Loucy (cell line): Measurements from ENCODE around the gene NPHP4.

Experiments
- H2AFZ ChIP-seq: fragments of 200-600 bp; sonication (generic); 2 replicates; pipeline ENCODE4 v1.6.0; 2016; ENCODE audit warnings: antibody characterized with exemption, mild to moderate bottlenecking, low read length, moderate library complexity
- H3F3A ChIP-seq: fragments of 200-600 bp; 2 replicates; pipeline ENCODE4 v1.6.0; 2016; ENCODE audit warnings: antibody characterized with exemption, low read depth, mild to moderate bottlenecking
- H3K27me3 ChIP-seq: fragments of 200-600 bp; sonication (generic); 2 replicates; pipeline ENCODE4 v1.6.1; 2014; ENCODE audit warnings: low read length, mild to moderate bottlenecking; ENCODE audit not compliant: insufficient read depth, poor library complexity, severe bottlenecking
- H3K36me3 ChIP-seq: fragments of 200-600 bp; sonication (generic); 2 replicates; pipeline ENCODE4 v1.6.1; 2016; ENCODE audit warnings: low read length; ENCODE audit not compliant: insufficient read depth
- H3K4me1 ChIP-seq: fragments of 200-600 bp; sonication (generic); 2 replicates; pipeline ENCODE4 v1.5.1; 2014; ENCODE audit warnings: low read length, mild to moderate bottlenecking; ENCODE audit not compliant: insufficient read depth, poor library complexity, severe bottlenecking
- H3K4me2 ChIP-seq: fragments of 200-600 bp; sonication (generic); 2 replicates; pipeline ENCODE4 v1.6.0; 2014; ENCODE audit warnings: antibody characterized with exemption, low read length, low read depth, mild to moderate bottlenecking; ENCODE audit not compliant: poor library complexity, severe bottlenecking
- H3K4me3 ChIP-seq: fragments of 200-600 bp; sonication (generic); 2 replicates; pipeline ENCODE4 v1.5.1; 2014; ENCODE audit warnings: low read length, mild to moderate bottlenecking, mixed read lengths; ENCODE audit not compliant: poor library complexity, severe bottlenecking
- H3K79me2 ChIP-seq: fragments of 200-600 bp; sonication (generic); 2 replicates; pipeline ENCODE4 v1.6.1; 2014; ENCODE audit warnings: low read length; ENCODE audit not compliant: insufficient read depth
- H3K9ac ChIP-seq: fragments of 200-600 bp; sonication (generic); 2 replicates; pipeline ENCODE4 v1.6.0; 2014; ENCODE audit warnings: mild to moderate bottlenecking, low read depth, low read length, moderate library complexity; ENCODE audit not compliant: poor library complexity, severe bottlenecking
- H3K9me2 ChIP-seq: fragments of 200-600 bp; sonication (generic); replicated peaks from 2 replicates; pipeline ENCODE4 v1.6.1; 2016; ENCODE audit warnings: low read depth, low read length, mixed read lengths
- H3K9me3 ChIP-seq: fragments of 200-600 bp; sonication (generic); 2 replicates; pipeline ENCODE4 v1.6.1; 2014; ENCODE audit warnings: mild to moderate bottlenecking, antibody characterized with exemption, low read length, low read depth; ENCODE audit not compliant: insufficient read depth
- H4K20me1 ChIP-seq: fragments of 200-600 bp; sonication (generic); 2 replicates; pipeline ENCODE4 v1.6.0; 2014; ENCODE audit warnings: antibody characterized with exemption, low read length, mild to moderate bottlenecking; ENCODE audit not compliant: insufficient read depth, poor library complexity, severe bottlenecking
- EZH2phosphoT487 ChIP-seq: fragments of 200-600 bp; IDR thresholded peaks from 2 replicates; pipeline ENCODE4 v1.6.1; 2018; ENCODE audit warnings: antibody characterized with exemption, mild to moderate bottlenecking, moderate library complexity, borderline replicate concordance
- TF ChIP-seq, protein P1 (sequence below): fragments of 200-600 bp; sonication (generic); conservative IDR thresholded peaks from 2 replicates; pipeline ENCODE4 v1.5.1; 2014; ENCODE audit warnings: mild to moderate bottlenecking, antibody characterized with exemption, low read length

Gene NPHP4

GRCh38 chr1:5875345-5875910 is 116.8 kb downstream of the NPHP4 start:
- no peaks in the 10 kb centered on the region for H3F3A ChIP-seq
- no peaks in the 10 kb centered on the region for H3K4me1 ChIP-seq
- no peak overlapping the region for H3K4me3 ChIP-seq
- no peaks in the 10 kb centered on the region for H3K9me3 ChIP-seq
- no peaks in the 10 kb centered on the region for H3K27me3 ChIP-seq
- H3K4me2 ChIP-seq: no peak overlapping the region
- H2AFZ ChIP-seq: no peak overlapping the region
- peaks cover 29% of the 10 kb centered on the region; the same call in 1 of the 2 replicates for H3K36me3 ChIP-seq
- H3K9ac ChIP-seq: no peak overlapping the region
- no peaks in the 10 kb centered on the region for H4K20me1 ChIP-seq
- no peaks in the 10 kb centered on the region for H3K9me2 ChIP-seq
- TF ChIP-seq, protein P1, sequence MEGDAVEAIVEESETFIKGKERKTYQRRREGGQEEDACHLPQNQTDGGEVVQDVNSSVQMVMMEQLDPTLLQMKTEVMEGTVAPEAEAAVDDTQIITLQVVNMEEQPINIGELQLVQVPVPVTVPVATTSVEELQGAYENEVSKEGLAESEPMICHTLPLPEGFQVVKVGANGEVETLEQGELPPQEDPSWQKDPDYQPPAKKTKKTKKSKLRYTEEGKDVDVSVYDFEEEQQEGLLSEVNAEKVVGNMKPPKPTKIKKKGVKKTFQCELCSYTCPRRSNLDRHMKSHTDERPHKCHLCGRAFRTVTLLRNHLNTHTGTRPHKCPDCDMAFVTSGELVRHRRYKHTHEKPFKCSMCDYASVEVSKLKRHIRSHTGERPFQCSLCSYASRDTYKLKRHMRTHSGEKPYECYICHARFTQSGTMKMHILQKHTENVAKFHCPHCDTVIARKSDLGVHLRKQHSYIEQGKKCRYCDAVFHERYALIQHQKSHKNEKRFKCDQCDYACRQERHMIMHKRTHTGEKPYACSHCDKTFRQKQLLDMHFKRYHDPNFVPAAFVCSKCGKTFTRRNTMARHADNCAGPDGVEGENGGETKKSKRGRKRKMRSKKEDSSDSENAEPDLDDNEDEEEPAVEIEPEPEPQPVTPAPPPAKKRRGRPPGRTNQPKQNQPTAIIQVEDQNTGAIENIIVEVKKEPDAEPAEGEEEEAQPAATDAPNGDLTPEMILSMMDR: no peak
- no peak for TF ChIP-seq EZH2phosphoT487
- no peaks in the 10 kb centered on the region for H3K79me2 ChIP-seq

DNA sequence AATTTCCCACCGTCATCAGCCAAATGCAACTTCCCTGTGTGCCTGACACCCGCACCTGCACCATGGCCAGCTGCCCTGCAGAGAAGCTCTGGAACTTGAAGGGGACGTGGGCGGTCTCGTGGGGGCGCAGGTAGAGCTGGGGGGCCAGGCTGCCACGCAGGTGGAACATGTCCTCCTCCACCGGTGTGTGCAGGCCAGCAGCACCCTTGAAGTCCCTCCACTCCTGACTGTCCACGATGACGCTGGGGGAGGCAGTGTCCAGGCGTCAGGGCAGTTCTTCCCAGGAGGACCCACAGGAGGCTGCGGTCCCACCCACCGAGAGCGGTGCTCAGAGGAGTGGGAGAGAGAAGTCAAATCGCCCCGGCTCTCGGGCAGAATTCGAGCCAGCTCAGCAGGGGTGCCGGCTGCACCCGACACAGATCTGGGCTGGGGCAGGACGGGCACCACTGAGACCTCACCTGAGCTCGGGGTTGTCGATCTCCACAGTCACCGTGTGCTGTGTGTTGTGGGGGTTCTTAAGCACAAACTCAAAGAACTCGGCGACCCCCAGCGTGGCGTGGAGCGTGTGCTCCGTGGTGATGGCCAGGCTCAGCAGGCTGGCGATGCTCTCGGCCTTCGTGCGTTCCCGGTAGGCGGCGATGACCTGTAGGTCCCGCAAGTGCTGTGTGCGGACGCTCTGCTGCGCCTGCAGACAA is 117.7 kb downstream of the NPHP4 start:
- Histone ChIP-seq H3K79me2 (no peaks in the 10 kb centered on the region), H3K9me3 (no peaks in the 10 kb centered on the region), H4K20me1 (no peaks in the 10 kb centered on the region), H2AFZ (no peak overlapping the region), H3K4me3 (no peak overlapping the region), H3K36me3 (peaks cover 24% of the 10 kb centered on the region; the same call in 1 of the 2 replicates), H3K9me2 (no peaks in the 10 kb centered on the region), H3K27me3 (no peaks in the 10 kb centered on the region), H3F3A (no peaks in the 10 kb centered on the region), H3K4me2 (no peak overlapping the region), H3K9ac (no peak overlapping the region), H3K4me1 (no peaks in the 10 kb centered on the region)
- TF ChIP-seq EZH2phosphoT487: no peak
- TF ChIP-seq, protein P1: no peak

DNA sequence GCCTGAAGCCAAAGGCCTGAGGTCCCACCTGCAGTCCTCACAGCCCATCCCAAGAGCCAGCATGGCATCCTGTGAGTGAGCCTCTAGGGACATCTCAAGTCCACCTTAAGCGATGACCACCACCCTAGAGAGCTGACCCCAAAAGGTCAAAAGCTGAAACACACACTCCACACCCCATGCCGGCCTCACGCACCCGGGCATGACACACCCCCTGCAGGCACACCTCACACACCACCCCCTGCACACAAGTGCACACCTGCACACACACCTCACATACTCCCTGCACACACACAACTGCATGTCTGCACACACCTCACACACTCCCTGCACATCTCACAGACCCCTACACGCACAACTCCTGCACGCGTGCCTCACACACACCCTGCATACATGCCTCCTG is 118.7 kb downstream of the NPHP4 start:
- TF ChIP-seq, protein P1: no peak
- TF ChIP-seq EZH2phosphoT487: no peak
- H3K27me3 ChIP-seq: no peaks in the 10 kb centered on the region

More for the DNA sequence above, 118.7 kb downstream of the NPHP4 start:
- no peak overlapping the region for H3K9ac ChIP-seq
- no peak overlapping the region for H3K4me2 ChIP-seq
- H3K36me3 ChIP-seq: peaks cover 18% of the 10 kb centered on the region; the same call in 1 of the 2 replicates
- no peaks in the 10 kb centered on the region for H3K79me2 ChIP-seq
- no peaks in the 10 kb centered on the region for H3K9me3 ChIP-seq
- H3F3A ChIP-seq: no peaks in the 10 kb centered on the region
- no peak overlapping the region for H2AFZ ChIP-seq
- no peaks in the 10 kb centered on the region for H3K4me1 ChIP-seq
- H3K4me3 ChIP-seq: no peak overlapping the region
- H3K9me2 ChIP-seq: no peaks in the 10 kb centered on the region
- H4K20me1 ChIP-seq: no peaks in the 10 kb centered on the region
